Measurements from ENCODE around the gene GPSM3.

Gene GPSM3

DNA sequence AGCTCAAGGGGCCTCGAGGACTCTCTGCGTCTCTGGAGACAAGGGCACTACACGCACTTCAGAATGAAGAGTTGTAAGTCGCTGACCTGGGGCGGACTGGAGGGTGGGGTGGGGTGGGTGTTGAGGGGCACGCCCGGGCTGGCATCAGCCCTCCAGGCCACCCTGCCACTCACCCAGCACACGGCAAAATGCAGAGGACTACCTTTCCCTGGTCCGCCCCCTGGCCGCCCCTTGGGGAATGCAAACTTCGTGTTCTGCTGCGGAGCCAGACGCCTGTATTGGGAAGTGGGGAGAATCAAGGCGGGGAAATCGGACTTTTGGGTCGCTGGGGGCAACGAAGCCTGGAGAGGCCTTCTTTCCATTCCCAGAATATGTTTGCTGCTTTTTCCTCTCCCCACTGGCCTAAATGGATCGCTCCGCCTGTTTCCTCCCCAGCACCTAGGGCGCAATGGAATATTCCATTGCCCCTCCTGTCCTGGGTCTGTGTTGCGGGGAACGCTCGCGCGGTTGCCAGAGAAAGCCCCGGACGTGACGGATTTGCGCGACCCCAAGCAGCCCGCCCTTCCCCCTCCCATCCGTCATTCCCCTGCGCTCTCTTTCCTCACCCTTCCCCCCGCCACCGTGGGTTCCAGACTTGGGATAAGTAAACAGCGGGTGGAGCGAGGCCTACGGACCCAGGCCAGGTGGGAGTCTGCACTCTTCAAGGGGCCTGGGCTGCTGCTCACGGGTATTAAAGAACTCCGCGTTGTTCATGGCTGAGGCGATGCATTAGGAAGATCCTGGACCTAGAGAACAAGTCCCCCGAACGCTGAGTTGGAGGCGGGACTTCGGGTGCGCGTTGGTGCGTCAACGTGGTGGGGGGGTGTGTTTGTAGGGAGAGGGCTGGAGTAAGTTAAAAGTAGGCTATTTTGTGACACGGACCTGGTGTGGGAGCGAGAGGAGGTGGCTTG lies 38.6 kb downstream of the GPSM3 start, which contains the start of gene PPT2 (continued):
- TF ChIP-seq ZBTB21 (tag by site-specific recombination; IDR thresholded peaks at IDR 0.05) = peak; percentile 80
- no peak for TF ChIP-seq ZNF426 (tag by site-specific recombination; IDR thresholded peaks at IDR 0.05)
- peak; percentile 83 for TF ChIP-seq ZNF335 (tag by site-specific recombination; conservative IDR thresholded peaks at IDR 0.05)
- TF ChIP-seq ZNF311 (tag by site-specific recombination; IDR thresholded peaks at IDR 0.05; ENCODE audit: borderline replicate concordance) = no peak
- no peak for TF ChIP-seq ZNF677 (tag by site-specific recombination; IDR thresholded peaks at IDR 0.05)
- peak; percentile 41; the same call in 1 of the 2 replicates for TF ChIP-seq ZNF660 (tag by site-specific recombination; IDR thresholded peaks at IDR 0.05)
- TF ChIP-seq YY1 (tag by site-specific recombination; IDR thresholded peaks at IDR 0.05) = 0 out of 2 replicates have a peak, but pooled peaks have one; percentile 17
- TF ChIP-seq ZNF777 (tag by site-specific recombination; IDR thresholded peaks at IDR 0.05; ENCODE audit: borderline replicate concordance) = no peak
- no peak for TF ChIP-seq ZNF510 (tag by site-specific recombination; IDR thresholded peaks at IDR 0.05; ENCODE audit: insufficient replicate concordance)
- TF ChIP-seq ZNF121 (tag by site-specific recombination; IDR thresholded peaks at IDR 0.05) = peak; percentile 79
- peak; percentile 73 for TF ChIP-seq HIC1 (tag by site-specific recombination; IDR thresholded peaks at IDR 0.05)
- no peak for TF ChIP-seq ZNF768 (tag by site-specific recombination; IDR thresholded peaks at IDR 0.05)
- no peak for TF ChIP-seq ZNF596 (tag by site-specific recombination; IDR thresholded peaks at IDR 0.05)
- TF ChIP-seq ZFP41 (tag by site-specific recombination; IDR thresholded peaks at IDR 0.05; ENCODE audit: borderline replicate concordance) = no peak
- TF ChIP-seq ZNF140 (tag by site-specific recombination; IDR thresholded peaks at IDR 0.05) = no peak
- peak; percentile 36 for TF ChIP-seq ZNF394 (tag by site-specific recombination; IDR thresholded peaks at IDR 0.05; ENCODE audit: borderline replicate concordance)
- no peak for TF ChIP-seq ZNF654 (tag by site-specific recombination; IDR thresholded peaks at IDR 0.05; ENCODE audit: low read depth)
- peak; percentile 72 for TF ChIP-seq KLF9 (tag by site-specific recombination; IDR thresholded peaks at IDR 0.05; ENCODE audit: low read depth)
- no peak for TF ChIP-seq ZNF670 (tag by site-specific recombination; IDR thresholded peaks at IDR 0.05; ENCODE audit: low read depth)
- no peak for TF ChIP-seq OVOL3 (tag by site-specific recombination; IDR thresholded peaks at IDR 0.05)
- no peak for TF ChIP-seq ZBTB6 (tag by site-specific recombination; IDR thresholded peaks at IDR 0.05)
- TF ChIP-seq ZNF629 (tag by site-specific recombination; IDR thresholded peaks at IDR 0.05) = peak; percentile 93
- no peak for TF ChIP-seq ZNF280C (tag by site-specific recombination; IDR thresholded peaks at IDR 0.05)
- no peak for TF ChIP-seq SETDB1 (IDR thresholded peaks at IDR 0.05; ENCODE audit: insufficient read length, low read length)
- peak; percentile 92 for TF ChIP-seq ZBTB17 (tag by site-specific recombination; IDR thresholded peaks at IDR 0.05)
- TF ChIP-seq ZNF449 (tag by site-specific recombination; IDR thresholded peaks at IDR 0.05) = no peak
- no peak for TF ChIP-seq ZNF132 (tag by site-specific recombination; IDR thresholded peaks at IDR 0.05; ENCODE audit: borderline replicate concordance)
- TF ChIP-seq ZNF211 (tag by site-specific recombination; IDR thresholded peaks at IDR 0.05; ENCODE audit: low read depth) = no peak
- TF ChIP-seq ZNF157 (tag by site-specific recombination; IDR thresholded peaks at IDR 0.05) = no peak
- TF ChIP-seq, protein P1, sequence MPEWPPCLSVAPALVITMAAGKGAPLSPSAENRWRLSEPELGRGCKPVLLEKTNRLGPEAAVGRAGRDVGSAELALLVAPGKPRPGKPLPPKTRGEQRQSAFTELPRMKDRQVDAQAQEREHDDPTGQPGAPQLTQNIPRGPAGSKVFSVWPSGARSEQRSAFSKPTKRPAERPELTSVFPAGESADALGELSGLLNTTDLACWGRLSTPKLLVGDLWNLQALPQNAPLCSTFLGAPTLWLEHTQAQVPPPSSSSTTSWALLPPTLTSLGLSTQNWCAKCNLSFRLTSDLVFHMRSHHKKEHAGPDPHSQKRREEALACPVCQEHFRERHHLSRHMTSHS (tag by site-specific recombination; IDR thresholded peaks at IDR 0.05) = no peak
